EH (cell line): ENCODE results near the gene COX20.
"Not testable (repeated sequence)": the region's sequence is repeated elsewhere in the genome, so short reads cannot be mapped to it uniquely, and the experiment has no call there.

ENCODE experiments used
- DNase-seq: peaks from one replicate; pipeline ENCODE4 v3.0.0-alpha.2; 2015; ENCODE audit warnings: low read depth

Gene COX20

GRCh38 chr1:244835276-244836134, at the start of gene COX20:
TSS of gene COX20 (plus strand) at chr1:244835658. CDS start at chr1:244835715, 57 bp downstream.
- DNase-seq = peak; percentile 91

- DNase-seq = no peak
Observed at GRCh38 chr1:244788493-244789275, 46.8 kb upstream of the COX20 start.

- no peak for DNase-seq
Observed at GRCh38 chr1:244789276-244789580, 46.2 kb upstream of the COX20 start.

GRCh38 chr1:244789731-244790130, 45.7 kb upstream of the COX20 start:
- no peak for DNase-seq

GRCh38 chr1:244791061-244791460, 44.4 kb upstream of the COX20 start:
- no peak for DNase-seq

GRCh38 chr1:244792188-244792850, 43.1 kb upstream of the COX20 start:
- peak; percentile 53 for DNase-seq

GRCh38 chr1:244794071-244794470, 41.4 kb upstream of the COX20 start:
- DNase-seq = no peak

- DNase-seq = not testable (repeated sequence)
Observed at GRCh38 chr1:244794516-244794915, 40.9 kb upstream of the COX20 start.

GRCh38 chr1:244796719-244797406, 38.6 kb upstream of the COX20 start:
- peak; percentile 72 for DNase-seq

GRCh38 chr1:244800821-244801220, 34.6 kb upstream of the COX20 start:
- no peak for DNase-seq

GRCh38 chr1:244801246-244801645, 34.2 kb upstream of the COX20 start:
- DNase-seq = peak; percentile 26

- no peak for DNase-seq
Observed at GRCh38 chr1:244802041-244802440, 33.4 kb upstream of the COX20 start.

GRCh38 chr1:244802556-244803239, 32.8 kb upstream of the COX20 start:
- DNase-seq = no peak

- DNase-seq = no peak
Observed at GRCh38 chr1:244804841-244805240, 30.6 kb upstream of the COX20 start.

- DNase-seq = no peak
Observed at GRCh38 chr1:244807138-244807537, 28.3 kb upstream of the COX20 start.

- DNase-seq = no peak
Observed at GRCh38 chr1:244810221-244810620, 25.2 kb upstream of the COX20 start.

- DNase-seq = no peak
Observed at GRCh38 chr1:244813327-244813726, 22.1 kb upstream of the COX20 start.

- DNase-seq = no peak
Observed at GRCh38 chr1:244815600-244816099, 19.8 kb upstream of the COX20 start.

- DNase-seq = no peak
Observed at GRCh38 chr1:244817415-244817894, 18.0 kb upstream of the COX20 start.

- DNase-seq = no peak
Observed at GRCh38 chr1:244820131-244820530, 15.3 kb upstream of the COX20 start.

GRCh38 chr1:244821134-244821533, 14.3 kb upstream of the COX20 start:
- no peak for DNase-seq
